Subcutaneous abdominal adipose tissue (tissue), 5 donors: Measurements from ENCODE around the gene CYBRD1.

Experiments
- H3K27ac ChIP-seq: one replicate; pipeline ENCODE4 v1.7.0; 2013; ENCODE audit warnings: low read depth, mild to moderate bottlenecking, inconsistent platforms, low read length, moderate library complexity
- H3K27me3 ChIP-seq, 5 donors: one replicate each; pipeline ENCODE4 v1.7.0; 2013; ENCODE audit warnings: low read length in 5 of 5, inconsistent platforms in 1 of 5; ENCODE audit not compliant: control insufficient read depth in 5 of 5, insufficient read depth in 4 of 5
- H3K36me3 ChIP-seq, 5 donors: one replicate each; pipeline ENCODE4 v1.7.0; 2013; ENCODE audit warnings: low read length in 5 of 5; ENCODE audit not compliant: control insufficient read depth in 5 of 5, insufficient read depth in 5 of 5
- H3K4me1 ChIP-seq, 5 donors: one replicate each; pipeline ENCODE4 v1.7.0; 2013; ENCODE audit warnings: low read length in 5 of 5, mild to moderate bottlenecking in 3 of 5, moderate library complexity in 1 of 5; ENCODE audit not compliant: control insufficient read depth in 5 of 5, insufficient read depth in 5 of 5
- H3K4me3 ChIP-seq, 5 donors: one replicate each; pipeline ENCODE4 v1.7.0; 2013; ENCODE audit warnings: low read length in 5 of 5, low read depth in 1 of 5
- H3K9ac ChIP-seq, 5 donors: one replicate each; pipeline ENCODE4 v1.7.0; 2013; ENCODE audit warnings: low read length in 5 of 5, mild to moderate bottlenecking in 4 of 5, moderate library complexity in 3 of 5
- H3K9me3 ChIP-seq, 5 donors: one replicate each; pipeline ENCODE4 v1.7.0; 2013; ENCODE audit warnings: low read length in 5 of 5; ENCODE audit not compliant: control insufficient read depth in 5 of 5
- donor health status: healthy.
- donor health status: healthy.
- donor health status: healthy.
- donor health status: healthy.
- donor health status: healthy.

The CYBRD1 gene

DNA sequence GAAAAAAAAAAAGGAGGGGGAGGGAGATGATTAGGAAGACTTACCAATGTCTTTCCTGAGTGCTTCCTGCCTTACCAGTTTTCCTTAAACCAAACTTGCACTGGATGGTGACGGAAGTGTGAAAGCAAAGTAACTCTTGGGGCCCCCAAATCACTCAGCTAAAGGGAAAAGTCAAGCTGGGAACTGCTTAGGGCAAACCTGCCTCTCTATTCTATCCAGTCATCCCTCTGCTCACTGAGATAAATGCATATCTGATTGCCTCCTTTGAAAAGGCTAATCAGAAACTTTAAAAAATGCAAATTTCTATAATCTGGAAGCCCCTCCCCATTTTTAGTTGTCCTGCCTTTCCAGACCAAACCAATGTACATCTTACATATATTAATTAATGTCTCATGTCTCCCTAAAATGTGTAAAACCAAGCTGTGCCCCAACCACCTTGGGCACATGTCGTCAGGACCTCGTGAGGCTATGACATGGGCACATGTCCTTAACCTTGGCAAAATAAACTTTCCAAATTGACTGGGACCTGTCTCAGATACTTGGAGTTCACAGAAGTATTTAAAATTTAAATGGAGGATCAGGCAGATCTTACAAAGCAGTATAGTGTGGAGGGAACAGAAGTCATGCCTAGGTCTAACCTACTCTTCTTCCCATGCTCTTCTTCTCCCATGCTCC, 7.2 kb upstream of the CYBRD1 start:
- H3K27ac ChIP-seq, result no peak overlapping the region
- H3K27me3 ChIP-seq, result no peaks in the 10 kb centered on the region
- no peak overlapping the region for H3K9ac ChIP-seq
- no peaks in the 10 kb centered on the region for H3K36me3 ChIP-seq
- no peak overlapping the region for H3K4me3 ChIP-seq
- no peaks in the 10 kb centered on the region for H3K4me1 ChIP-seq
- H3K9me3 ChIP-seq, result no peaks in the 10 kb centered on the region

DNA sequence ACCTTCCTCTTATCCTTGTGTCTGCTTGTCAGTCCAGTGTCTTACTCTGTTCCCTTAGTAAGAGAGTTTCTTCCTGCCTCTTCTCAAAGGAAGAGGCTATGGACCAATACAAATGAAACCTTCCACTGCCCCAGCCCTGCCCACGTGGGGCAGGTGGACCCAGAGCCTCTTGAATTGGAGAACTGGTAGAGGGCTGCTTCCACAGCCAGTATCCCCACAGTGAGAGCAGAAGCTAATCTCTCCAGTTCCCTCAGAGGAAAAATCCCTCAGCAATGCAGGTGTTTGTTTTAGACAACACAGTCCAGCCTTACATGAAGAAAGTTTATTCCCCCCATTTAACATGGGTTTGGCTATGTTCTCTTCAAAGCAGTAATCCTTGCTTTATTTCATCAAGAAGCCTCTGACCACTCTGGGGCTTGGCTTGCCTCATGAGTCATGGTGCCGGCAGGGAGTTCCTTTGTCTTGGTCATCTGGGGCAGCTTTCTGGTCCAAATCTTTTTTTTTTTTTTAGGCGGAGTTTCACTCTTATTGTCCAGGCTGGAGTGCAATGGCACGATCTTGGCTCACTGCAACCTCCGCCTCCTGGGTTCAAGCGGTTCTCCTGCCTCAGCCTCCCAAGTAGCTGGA, 6.5 kb upstream of the CYBRD1 start:
- no peak overlapping the region for H3K9ac ChIP-seq
- no peaks in the 10 kb centered on the region for H3K27me3 ChIP-seq
- no peaks in the 10 kb centered on the region for H3K9me3 ChIP-seq
- H3K4me1 ChIP-seq, result no peaks in the 10 kb centered on the region
- H3K27ac ChIP-seq, result no peak overlapping the region
- no peaks in the 10 kb centered on the region for H3K36me3 ChIP-seq
- H3K4me3 ChIP-seq, result no peak overlapping the region

DNA sequence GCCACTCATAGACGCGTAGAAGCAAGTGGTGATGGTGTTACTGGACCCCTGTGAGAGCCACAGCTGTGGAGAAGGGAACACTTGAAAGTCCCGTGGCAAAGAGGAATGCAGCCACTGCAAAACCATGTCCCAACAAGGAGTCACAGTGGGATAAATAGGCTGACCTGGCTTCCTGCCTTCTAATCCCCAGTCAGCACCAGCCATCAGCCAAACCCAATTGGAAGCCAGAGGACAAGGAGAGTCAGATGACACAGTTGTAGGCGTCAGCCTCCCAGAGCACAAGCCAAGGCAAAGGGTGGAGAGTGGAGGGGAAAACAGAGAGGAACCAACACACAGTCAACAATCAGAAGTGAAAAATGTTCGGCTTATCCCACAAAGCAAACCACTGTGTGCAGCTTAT, 5.5 kb upstream of the CYBRD1 start:
- no peaks in the 10 kb centered on the region for H3K36me3 ChIP-seq
- H3K27me3 ChIP-seq, result no peaks in the 10 kb centered on the region
- H3K27ac ChIP-seq, result no peak overlapping the region
- no peak overlapping the region for H3K4me3 ChIP-seq
- no peaks in the 10 kb centered on the region for H3K9me3 ChIP-seq
- peaks cover 0 to 5% (median 3%) of the 10 kb centered on the region in 5 donors for H3K4me1 ChIP-seq
- H3K9ac ChIP-seq, result no peak overlapping the region

DNA sequence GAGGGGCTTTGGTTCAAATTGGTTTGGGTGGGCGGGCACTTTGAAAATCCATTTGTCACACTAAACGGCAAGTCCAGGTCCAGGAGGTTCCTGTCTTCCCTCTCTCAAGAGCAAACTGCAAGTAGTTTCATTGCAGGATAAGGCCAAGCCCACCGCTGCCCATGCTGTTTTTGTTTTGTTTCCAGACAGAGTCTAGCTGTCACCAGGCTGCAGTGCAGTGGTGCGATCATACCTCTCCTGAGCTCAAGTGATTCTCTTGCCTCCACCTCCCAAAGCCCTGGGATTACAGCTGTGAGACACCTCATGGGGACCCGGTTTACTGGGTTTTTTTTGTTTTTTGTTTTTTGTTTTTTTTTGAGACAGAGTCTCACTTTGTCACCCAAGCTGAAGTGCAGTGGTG, 1.8 kb upstream of the CYBRD1 start:
- Histone ChIP-seq H3K27ac (no peak overlapping the region), H3K9me3 (no peaks in the 10 kb centered on the region), H3K27me3 (no peaks in the 10 kb centered on the region), H3K4me1 (peaks cover 0 to 31% (median 26%) of the 10 kb centered on the region in 5 donors), H3K9ac (no peak overlapping the region), H3K36me3 (no peaks in the 10 kb centered on the region), H3K4me3 (no peak overlapping the region)

DNA sequence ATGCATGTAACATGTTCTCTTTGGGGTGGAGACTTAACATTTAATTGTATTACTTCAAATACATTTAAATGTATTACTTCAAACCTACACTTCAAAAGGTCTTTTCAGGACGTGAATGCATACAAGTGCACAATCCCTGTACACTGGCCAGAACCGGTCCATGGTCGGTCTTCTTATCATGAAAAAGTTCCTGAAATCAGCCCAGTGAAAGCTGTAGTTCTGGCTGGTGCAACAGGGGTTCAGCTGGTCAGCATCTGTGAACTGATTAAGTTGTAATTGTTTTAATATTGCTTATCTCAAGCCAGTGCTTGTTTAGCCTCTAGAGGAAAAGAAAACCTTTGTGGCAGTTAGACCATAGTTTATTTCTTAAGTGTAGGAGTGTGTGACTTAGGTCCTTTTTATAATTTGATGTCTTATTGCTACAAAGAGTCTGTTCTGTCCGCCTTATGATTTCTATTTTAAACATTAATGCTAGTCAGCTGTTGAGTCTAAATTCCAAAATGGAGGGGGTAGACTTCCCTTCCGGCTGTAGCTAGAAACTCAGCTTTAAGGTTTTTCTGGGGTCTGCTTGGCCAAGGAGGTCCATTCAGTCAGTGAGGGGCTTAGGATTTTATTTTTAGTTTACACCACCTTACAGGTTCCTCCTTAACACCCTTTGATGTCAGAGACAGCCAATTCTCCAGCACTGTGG, 768 bp upstream of the CYBRD1 start:
- peak overlapping the region; percentile 71 to 99 (median 94) for H3K4me3 ChIP-seq
- peak overlapping the region in 3 of 5 donors; percentile 57 to 66 (median 62) for H3K9ac ChIP-seq

DNA sequence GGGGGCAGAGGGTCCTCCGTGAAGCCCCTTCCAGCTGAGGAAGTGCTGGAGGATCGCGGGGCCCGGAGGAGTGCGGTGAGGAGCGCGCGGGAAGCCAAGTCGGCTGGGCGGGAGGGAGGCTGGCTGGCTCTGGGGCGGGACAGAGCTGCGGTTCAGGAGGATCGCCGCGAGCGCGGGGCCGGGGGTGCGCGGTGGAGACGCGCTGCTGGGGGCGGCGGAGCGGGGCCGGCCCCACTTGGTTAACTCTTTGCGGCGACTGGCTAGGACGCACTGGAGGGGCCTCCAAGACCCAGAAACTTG, 464 bp downstream of the CYBRD1 start:
- no peaks in the 10 kb centered on the region for H3K27me3 ChIP-seq
- H3K4me3 ChIP-seq, result peak overlapping the region; percentile 72 to 99 (median 94)
- H3K36me3 ChIP-seq, result no peaks in the 10 kb centered on the region
- H3K27ac ChIP-seq, result peak overlapping the region; percentile 71
- H3K9ac ChIP-seq, result peak overlapping the region in 4 of 5 donors; percentile 57 to 88 (median 80)
- H3K4me1 ChIP-seq, result peaks cover 0 to 32% (median 29%) of the 10 kb centered on the region in 5 donors
- no peaks in the 10 kb centered on the region for H3K9me3 ChIP-seq

More for the DNA sequence above, 768 bp upstream of the CYBRD1 start:
- H3K9me3 ChIP-seq, result no peaks in the 10 kb centered on the region
- H3K27ac ChIP-seq, result peak overlapping the region; percentile 71
- H3K4me1 ChIP-seq, result peaks cover 0 to 32% (median 26%) of the 10 kb centered on the region in 5 donors
- H3K27me3 ChIP-seq, result no peaks in the 10 kb centered on the region
- no peaks in the 10 kb centered on the region for H3K36me3 ChIP-seq

DNA sequence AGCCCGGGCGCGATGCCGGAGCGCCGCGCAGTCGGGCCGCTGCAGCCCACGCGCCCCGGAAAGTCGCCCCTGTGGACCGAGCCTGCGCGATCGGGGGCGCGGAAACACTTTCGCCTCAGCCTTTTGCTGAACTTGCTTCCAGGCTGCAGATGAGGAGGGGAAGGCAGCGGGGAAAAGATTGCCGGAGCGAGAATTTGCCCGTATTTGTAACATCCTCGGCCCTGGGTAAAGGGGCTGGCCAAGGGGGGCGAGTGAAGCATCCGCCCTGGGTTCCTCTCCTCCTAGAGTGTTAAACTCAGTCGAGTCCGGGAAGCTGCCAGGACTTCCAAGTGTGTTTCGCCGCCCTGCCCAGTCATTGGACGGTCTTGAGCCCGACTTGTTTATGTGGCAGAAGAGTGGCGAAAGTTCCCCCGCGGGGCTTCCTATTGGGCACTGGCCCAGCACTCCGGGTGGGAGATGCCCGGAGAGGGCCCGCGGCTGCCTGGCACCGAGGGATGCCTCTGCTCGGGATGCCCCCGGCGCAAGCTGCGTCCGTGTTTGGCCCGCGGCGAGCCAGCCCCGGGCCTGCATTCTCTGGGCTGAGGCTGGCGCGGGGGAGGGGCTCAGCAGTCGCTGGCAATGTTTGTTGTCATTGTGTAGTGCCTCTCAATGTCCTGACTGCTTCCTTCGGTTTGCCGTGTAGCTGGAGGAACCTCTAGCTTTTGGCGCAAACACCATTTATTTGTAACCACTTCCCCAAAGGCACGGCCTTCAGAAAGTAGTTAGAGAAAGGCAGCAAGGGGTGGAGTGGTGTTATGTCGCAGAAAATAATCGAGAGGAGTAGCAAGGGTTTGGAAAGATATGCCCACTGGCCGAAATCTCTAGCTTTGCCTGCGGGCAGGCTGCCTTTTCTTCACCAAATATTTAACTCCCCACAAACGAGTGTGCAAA, 1.1 kb downstream of the CYBRD1 start:
- peak overlapping the region; percentile 57 to 88 (median 78) for H3K9ac ChIP-seq
- peak overlapping the region; percentile 92 to 99 (median 94) for H3K4me3 ChIP-seq
- H3K27ac ChIP-seq, result peak overlapping the region; percentile 71
- no peaks in the 10 kb centered on the region for H3K36me3 ChIP-seq
- no peaks in the 10 kb centered on the region for H3K9me3 ChIP-seq
- H3K27me3 ChIP-seq, result no peaks in the 10 kb centered on the region
- peaks cover 0 to 32% (median 29%) of the 10 kb centered on the region in 5 donors for H3K4me1 ChIP-seq

DNA sequence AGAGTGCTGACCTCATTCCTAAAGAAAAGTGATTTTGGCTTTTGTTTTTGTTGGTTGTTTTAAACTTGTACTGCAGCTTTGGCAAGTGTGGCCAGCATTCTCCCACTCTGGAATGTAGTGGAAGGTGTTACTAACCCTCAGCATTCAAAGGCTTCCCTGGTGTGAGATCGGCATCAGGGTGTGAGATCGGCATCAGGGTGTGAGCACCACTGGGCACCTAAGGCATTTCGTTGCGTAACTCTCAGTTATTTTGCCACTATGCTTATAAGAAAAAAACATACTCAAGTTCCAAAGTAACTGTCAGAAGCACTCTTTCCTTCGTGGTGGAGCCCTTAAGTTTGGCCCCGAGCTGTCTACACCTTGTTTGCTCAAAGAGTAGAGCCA, 1.7 kb downstream of the CYBRD1 start:
- Histone ChIP-seq H3K27me3 (no peaks in the 10 kb centered on the region), H3K9me3 (no peaks in the 10 kb centered on the region), H3K36me3 (no peaks in the 10 kb centered on the region), H3K9ac (peak overlapping the region; percentile 64 to 88 (median 78)), H3K4me1 (peaks cover 0 to 32% (median 29%) of the 10 kb centered on the region in 5 donors), H3K4me3 (peak overlapping the region; percentile 90 to 99 (median 94)), H3K27ac (peak overlapping the region; percentile 71)

DNA sequence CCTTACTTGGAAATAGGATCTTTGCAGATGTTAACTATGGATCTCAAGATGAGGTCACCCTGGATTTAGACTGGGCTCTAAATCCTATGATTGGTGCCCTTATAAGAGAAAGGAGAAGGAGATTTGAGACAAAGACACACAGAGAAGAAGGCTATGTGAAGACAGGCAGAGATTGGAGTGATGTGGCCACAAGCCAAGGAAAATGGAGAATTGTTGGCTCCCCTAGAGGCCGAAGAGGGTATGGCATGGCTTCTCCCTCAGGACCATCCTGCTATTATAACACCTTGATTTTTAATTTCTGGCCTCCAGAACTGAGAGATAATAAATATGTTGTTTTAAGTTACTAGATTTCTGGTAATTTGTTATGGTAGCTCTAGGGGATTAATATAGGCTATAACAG, 7.6 kb downstream of the CYBRD1 start:
- Histone ChIP-seq H3K36me3 (peaks cover 0 to 4% (median 0%) of the 10 kb centered on the region in 5 donors), H3K27me3 (no peaks in the 10 kb centered on the region), H3K9me3 (no peaks in the 10 kb centered on the region), H3K4me1 (peaks cover 0 to 34% (median 19%) of the 10 kb centered on the region in 5 donors), H3K4me3 (no peak overlapping the region), H3K27ac (no peak overlapping the region), H3K9ac (no peak overlapping the region)
